Neural cell (in vitro differentiated cells): Measurements from ENCODE around the gene PGAP6.

ENCODE experiments used
- EP300 ChIP-seq: fragments of 450-650 bp; conservative IDR thresholded peaks from 2 replicates; pipeline ENCODE4 v1.6.1; 2014; ENCODE audit warnings: antibody characterized with exemption, mild to moderate bottlenecking, moderate library complexity; ENCODE audit not compliant: poor library complexity, severe bottlenecking
- EZH2 ChIP-seq: fragments of 200-600, 300-800 bp; shearing (Covaris generic), sonication (generic); IDR thresholded peaks from 2 replicates; pipeline ENCODE4 v1.6.1; 2014; ENCODE audit warnings: antibody characterized with exemption, low read length, borderline replicate concordance, mild to moderate bottlenecking; ENCODE audit not compliant: insufficient read depth, poor library complexity, severe bottlenecking
- MXI1 ChIP-seq: fragments of 450-650 bp; conservative IDR thresholded peaks from 2 replicates; pipeline ENCODE4 v1.6.1; 2014; ENCODE audit warnings: antibody characterized with exemption, mild to moderate bottlenecking; ENCODE audit not compliant: poor library complexity, severe bottlenecking
- POLR2AphosphoS5 ChIP-seq: IDR thresholded peaks from 2 replicates; pipeline ENCODE4 v1.6.1; 2012
- SMC3 ChIP-seq: fragments of 450-650 bp; conservative IDR thresholded peaks from 2 replicates; pipeline ENCODE4 v1.6.1; 2014; ENCODE audit warnings: antibody characterized with exemption, mild to moderate bottlenecking, moderate library complexity; ENCODE audit not compliant: poor library complexity
- TF ChIP-seq, protein P1 (sequence below): fragments of 450-650 bp; IDR thresholded peaks from 2 replicates; pipeline ENCODE4 v1.5.1; 2014; ENCODE audit warnings: antibody characterized with exemption, mild to moderate bottlenecking, moderate library complexity; ENCODE audit not compliant: poor library complexity, severe bottlenecking
- TF ChIP-seq, protein P2 (sequence below): IDR thresholded peaks from 2 replicates; pipeline ENCODE4 v1.6.1; 2012; ENCODE audit warnings: borderline replicate concordance

DNA sequence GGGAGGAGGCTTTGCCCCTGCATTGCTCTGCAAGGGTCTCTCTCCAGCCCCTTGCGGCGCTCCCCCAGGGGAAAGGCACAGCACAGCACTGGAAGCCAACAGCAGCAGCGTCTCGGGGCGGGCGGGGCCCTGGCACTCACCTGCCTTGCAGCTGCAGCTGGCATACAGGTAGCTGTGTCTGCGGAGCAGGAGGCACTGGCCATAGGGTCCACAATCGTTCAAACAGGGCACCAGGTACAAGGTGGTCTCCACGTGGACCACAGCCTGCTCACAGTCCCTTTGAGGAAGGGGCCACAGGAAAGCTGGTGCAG lies 7.2 kb downstream of the PGAP6 start:
- TF ChIP-seq EZH2 (no peak), POLR2AphosphoS5 (no peak), EP300 (no peak), MXI1 (no peak), SMC3 (no peak)
- TF ChIP-seq, protein P1, sequence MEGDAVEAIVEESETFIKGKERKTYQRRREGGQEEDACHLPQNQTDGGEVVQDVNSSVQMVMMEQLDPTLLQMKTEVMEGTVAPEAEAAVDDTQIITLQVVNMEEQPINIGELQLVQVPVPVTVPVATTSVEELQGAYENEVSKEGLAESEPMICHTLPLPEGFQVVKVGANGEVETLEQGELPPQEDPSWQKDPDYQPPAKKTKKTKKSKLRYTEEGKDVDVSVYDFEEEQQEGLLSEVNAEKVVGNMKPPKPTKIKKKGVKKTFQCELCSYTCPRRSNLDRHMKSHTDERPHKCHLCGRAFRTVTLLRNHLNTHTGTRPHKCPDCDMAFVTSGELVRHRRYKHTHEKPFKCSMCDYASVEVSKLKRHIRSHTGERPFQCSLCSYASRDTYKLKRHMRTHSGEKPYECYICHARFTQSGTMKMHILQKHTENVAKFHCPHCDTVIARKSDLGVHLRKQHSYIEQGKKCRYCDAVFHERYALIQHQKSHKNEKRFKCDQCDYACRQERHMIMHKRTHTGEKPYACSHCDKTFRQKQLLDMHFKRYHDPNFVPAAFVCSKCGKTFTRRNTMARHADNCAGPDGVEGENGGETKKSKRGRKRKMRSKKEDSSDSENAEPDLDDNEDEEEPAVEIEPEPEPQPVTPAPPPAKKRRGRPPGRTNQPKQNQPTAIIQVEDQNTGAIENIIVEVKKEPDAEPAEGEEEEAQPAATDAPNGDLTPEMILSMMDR = no peak
- TF ChIP-seq, protein P2, sequence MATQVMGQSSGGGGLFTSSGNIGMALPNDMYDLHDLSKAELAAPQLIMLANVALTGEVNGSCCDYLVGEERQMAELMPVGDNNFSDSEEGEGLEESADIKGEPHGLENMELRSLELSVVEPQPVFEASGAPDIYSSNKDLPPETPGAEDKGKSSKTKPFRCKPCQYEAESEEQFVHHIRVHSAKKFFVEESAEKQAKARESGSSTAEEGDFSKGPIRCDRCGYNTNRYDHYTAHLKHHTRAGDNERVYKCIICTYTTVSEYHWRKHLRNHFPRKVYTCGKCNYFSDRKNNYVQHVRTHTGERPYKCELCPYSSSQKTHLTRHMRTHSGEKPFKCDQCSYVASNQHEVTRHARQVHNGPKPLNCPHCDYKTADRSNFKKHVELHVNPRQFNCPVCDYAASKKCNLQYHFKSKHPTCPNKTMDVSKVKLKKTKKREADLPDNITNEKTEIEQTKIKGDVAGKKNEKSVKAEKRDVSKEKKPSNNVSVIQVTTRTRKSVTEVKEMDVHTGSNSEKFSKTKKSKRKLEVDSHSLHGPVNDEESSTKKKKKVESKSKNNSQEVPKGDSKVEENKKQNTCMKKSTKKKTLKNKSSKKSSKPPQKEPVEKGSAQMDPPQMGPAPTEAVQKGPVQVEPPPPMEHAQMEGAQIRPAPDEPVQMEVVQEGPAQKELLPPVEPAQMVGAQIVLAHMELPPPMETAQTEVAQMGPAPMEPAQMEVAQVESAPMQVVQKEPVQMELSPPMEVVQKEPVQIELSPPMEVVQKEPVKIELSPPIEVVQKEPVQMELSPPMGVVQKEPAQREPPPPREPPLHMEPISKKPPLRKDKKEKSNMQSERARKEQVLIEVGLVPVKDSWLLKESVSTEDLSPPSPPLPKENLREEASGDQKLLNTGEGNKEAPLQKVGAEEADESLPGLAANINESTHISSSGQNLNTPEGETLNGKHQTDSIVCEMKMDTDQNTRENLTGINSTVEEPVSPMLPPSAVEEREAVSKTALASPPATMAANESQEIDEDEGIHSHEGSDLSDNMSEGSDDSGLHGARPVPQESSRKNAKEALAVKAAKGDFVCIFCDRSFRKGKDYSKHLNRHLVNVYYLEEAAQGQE = no peak
